ENCODE measurements around the gene OR2T35. TPM values are rescaled to one million over a fixed set of nuclear protein-coding genes. Genes with fewer than 3 reads are reported as not detected.
"Not testable (repeated sequence)": the region's sequence is repeated elsewhere in the genome, so short reads cannot be mapped to it uniquely, and the experiment has no call there.

OR2T35 gene, protein sequence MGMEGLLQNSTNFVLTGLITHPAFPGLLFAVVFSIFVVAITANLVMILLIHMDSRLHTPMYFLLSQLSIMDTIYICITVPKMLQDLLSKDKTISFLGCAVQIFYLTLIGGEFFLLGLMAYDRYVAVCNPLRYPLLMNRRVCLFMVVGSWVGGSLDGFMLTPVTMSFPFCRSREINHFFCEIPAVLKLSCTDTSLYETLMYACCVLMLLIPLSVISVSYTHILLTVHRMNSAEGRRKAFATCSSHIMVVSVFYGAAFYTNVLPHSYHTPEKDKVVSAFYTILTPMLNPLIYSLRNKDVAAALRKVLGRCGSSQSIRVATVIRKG
- not detected in 2 replicates for total RNA-seq
- not detected for polyA plus RNA-seq (2012)

DNA sequence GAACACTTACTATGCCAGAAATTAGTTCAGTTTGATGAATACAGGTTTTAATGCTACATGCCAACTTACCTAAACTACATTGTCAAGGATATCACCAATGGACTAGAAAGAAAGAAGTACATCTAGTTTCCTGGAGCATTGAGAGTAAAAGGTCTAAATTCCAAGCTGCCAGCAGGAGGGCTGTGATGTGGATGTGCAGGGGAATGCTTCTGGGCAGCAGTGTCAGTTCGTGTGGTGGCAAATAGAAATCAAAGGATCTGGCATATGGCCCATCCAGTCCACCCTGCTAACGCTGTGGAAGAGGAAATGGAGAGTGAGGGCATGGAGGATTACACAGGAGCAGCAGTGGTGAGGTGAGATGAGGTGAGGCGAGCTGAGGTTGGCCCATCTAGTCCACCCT, at the start of gene OR2T35:
TSS of gene OR2T35 (minus strand) at position 101 of the 400 bp plus-strand sequence. CDS start 6,020 bp downstream, outside the sequence.
- DNase-seq (ENCODE audit: low read depth): not testable (repeated sequence)

DNA sequence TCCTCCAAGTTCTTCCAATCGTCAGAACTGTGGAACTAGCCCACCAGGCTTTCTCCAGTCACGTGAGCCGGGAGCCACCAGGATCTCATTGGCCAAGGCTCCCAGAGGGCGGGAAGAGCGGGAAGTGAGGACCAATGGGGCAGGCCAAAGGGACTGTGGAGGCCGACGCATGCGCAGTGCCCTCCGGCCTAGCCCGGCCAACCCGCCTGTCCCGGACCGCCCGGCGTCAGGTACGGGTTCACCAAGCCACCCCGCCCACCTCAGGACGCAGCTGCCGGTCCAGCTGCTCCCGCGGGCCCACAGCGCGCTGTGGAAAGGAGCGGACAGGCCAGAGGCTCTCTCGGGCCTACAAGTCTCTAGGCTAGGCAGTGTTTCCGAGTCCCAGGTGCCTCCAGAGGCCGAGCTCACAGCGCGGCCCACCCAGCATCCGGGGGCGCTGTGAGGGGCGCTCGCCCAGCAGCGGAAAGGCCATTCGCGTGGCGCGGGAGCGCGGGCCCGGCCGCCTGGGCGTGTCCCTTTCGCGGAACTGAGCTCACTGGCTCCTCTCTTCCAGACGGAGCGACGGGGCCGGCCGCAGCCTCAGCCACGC, 46.6 kb upstream of the OR2T35 start:
- no peak for DNase-seq (ENCODE audit: low read depth)

DNA sequence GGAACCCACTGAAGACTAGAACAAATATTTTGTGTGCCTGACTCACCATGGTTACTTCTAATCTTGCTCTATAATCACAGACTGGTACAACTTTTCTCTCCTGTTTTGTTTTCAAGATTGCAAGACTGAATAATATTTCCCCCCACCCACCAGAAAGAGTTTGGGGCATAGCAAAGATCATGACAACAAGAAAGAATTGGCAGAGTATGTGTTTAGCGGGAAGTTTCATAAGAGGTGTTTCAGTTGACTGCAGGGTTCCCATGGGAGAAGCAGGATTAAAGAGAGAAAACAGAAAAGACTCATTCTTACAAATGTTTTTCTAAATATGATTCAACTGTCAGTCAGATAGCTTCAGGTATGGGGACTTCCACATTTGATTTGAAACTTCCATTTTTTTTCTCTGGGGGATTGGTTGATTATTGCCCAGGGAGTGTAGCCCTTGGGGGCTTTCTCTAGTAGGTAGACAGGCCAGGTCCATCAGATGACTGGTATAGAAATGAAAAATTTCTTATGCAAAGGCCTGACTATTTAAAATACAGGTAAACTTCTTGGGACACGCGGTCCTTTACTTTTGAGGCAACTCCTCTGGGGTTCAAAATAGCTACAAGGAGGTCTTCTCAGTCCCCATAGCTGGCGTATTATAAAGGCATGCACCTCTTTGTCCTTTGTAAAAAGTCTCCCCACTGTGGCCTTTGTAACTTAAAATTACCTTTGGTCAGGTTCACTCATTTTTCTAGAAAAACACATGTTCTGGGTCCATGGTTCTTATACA, 43.6 kb upstream of the OR2T35 start:
- DNase-seq (ENCODE audit: low read depth): no peak

DNA sequence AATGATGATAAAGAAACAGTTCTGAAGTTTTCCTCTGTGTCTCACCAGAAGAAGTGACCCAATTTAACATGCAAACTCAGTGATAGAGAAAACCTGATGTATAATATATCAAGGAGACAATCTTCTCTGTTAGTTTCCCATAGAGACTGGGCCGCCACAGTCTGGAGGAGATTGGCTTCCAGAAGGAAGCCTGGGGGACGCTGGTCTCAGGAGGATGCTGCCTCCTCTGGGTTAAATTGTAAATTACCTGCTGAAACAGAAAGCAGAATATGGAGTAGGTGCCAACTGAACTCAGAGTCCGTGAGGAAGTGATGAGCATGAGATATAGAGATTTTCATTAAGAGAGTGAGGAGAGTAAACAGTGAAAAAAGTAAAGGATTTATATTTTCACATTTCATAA, 41.7 kb upstream of the OR2T35 start:
- DNase-seq (ENCODE audit: low read depth): peak; percentile 3

DNA sequence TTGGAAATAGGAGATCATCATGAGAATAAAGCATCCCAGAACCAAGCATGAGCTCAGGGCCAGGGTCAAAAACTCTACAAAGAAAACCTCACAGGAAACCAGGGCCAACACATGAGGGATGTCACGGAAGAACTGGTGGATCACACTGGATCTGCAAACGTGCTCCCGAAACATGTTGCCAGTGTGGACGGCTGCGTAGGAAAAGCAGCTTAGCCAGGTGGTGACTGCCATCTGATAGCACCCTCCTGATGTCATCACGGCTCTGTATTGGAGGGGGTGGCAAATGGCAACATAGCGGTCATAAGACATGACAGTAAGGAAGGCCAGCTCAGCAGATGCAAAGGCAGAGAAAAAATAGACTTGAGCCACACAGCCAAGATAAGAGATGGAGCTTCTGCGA, 36.6 kb upstream of the OR2T35 start:
- DNase-seq (ENCODE audit: low read depth): peak; percentile 6

DNA sequence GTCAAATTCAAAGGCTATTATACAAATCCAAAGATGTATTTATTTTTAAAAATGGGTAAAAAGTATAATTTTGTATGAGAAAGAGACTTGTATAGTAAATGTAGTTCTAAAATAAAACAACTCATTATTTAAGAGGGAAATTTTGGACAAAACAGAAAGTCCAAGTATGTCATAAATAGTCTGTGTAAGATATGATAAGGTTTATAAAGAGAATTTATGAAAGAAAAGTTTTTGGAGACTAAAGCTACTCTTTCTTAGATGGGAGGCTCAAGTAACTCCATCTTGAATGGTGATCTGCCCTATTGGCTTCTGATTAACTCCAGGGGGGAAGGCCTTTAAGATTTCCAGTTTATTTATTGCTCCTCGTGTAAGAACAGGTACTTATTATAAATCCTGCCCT, 24.9 kb upstream of the OR2T35 start:
- no peak for DNase-seq (ENCODE audit: low read depth)

DNA sequence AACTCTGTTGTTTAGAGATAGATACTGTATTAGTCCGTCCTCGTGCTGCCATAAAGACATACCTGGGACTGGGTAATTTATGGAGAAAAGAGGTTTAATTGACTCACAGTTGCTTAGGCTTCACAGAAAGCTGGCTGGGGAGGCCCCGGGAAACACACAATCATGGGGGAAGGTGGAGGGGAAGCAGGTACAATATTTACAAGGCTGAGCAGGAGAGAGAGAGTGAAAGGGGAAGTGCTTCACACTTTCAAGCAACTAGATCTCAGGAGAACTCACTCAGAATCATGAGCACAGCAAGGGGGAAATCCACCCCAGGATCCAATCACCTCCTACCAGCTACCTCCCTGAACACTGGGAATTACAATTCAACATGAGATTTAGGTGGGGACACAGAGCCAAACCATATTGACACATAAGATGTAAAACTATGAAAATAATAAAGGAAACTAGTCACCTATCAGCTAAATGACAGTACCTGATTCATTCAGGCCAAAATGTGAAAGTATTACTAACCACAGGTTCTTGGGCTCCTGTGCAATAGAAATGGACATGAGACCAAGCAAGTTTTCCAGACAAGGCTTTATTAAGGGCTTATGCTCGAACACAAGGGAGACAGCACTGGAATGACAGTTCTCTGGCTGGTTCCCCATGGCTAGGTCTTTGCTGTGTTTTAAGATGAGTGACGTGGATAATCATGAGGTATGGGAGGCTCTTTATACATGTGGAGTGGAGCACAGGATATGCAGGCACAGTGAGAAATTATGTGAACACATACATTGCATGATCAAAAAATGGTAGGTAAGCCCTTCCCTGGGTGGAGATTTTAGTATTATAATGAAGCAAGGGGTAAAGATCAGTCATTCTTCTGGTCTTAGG, 18.6 kb upstream of the OR2T35 start:
- not testable (repeated sequence) for DNase-seq (ENCODE audit: low read depth)

DNA sequence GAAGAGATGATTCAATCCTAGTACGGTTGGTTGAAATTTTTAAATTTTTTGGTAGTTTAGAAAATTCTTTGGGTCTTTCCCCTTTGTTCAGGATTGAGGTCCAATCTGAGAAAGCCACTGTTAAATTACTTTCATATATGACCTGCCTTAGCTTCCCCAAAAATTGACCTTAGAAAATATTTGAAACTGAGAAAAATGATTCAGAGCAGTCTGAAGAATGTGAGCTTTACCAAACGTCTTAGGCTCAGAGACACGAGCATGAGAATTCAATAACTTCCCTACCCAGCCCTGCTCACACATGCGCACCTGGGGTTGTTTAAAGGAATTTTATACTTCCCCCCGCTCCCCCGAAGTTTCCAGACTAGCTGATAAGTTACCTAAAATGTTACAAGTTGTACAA, 11.7 kb upstream of the OR2T35 start:
- not testable (repeated sequence) for DNase-seq (ENCODE audit: low read depth)

DNA sequence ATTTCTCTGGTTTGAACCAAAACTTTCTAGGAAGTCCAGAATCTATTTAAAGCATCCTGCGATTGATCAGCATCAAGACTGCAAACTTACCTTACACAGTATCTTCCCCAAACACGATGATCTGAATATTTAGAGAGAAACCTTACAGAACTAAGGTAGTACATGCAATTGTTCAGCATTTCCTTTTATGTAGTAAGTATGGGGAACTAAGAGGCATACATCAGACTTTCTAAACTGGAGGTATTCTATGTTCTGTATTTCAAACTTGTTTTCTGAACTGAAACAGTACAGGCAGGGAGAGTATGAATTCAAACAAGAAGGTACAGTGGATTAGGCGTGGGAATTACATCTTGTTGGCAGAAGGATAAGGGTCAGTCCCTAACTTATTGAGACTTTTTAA, 10.3 kb upstream of the OR2T35 start, which contains the start of gene OR2T27:
TSS of gene OR2T27 (minus strand) at position 175 of the 400 bp plus-strand sequence. CDS start 4,644 bp downstream, outside the sequence.
- not testable (repeated sequence) for DNase-seq (ENCODE audit: low read depth)

DNA sequence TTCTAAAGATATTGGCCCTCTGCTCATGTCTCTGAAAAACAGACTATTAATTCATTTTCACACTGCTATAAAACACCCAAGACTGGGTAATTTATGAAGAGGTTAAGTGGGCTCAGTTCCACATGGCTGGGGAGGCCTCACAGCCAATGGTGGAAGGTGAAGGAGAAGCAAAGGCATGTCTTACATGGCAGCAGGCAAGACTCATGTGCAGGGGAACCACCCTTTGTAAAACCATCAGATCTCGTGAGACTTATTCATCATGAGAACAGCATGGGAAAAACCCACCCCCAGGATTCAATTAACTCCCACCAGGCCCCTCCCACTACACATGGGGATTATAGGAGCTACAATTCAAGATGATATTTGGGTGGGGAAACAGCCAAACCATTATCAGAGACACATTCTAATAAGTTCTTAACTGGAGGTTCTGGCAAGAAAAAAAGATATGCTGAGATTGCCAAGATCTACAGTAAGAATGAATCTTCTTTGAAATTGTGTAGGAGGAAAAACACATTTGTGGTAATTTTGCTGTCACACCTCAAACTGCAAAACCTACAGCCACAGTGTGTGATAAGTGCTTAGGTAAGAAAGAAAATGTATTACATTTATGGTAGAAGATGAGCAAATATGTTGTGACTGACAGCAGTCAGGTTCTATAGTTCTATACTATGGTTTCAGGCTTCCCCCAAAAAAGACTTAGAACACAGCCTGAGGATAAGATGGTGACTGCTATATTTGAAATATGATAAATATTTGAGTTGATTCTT, 3.9 kb upstream of the OR2T35 start:
- DNase-seq (ENCODE audit: low read depth): not testable (repeated sequence)

DNA sequence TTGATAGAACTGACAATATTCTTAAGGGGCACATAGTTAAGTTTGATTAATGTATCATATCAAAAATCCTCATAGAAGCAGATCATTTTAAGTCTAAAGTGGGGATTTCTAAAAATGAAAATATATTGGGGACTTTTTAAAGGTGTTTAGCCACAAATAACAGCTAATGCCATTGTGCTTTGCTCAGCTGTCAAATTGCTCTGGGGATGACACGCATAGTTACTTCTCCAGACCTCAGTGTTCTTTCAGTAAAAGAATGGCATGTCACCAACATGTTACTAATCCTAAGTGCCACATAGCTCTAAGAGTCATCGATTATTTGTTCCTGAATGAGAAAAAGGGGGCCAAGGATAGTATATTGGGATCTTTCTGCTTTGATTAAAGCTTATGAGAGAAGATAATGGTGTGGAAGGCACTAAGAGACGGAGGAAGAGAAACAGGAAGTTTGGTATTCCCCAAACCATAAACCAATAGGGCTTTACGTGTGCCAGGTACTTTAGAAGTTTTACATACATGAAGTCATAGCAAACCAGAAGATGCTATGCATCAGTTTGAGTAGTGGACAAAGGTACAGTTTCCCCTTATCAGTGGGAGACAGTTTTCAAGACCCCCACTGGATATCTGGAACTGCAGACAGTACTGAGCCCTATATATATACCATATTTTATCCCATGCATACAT, 2.0 kb downstream of the OR2T35 start:
- DNase-seq (ENCODE audit: low read depth): not testable (repeated sequence)

DNA sequence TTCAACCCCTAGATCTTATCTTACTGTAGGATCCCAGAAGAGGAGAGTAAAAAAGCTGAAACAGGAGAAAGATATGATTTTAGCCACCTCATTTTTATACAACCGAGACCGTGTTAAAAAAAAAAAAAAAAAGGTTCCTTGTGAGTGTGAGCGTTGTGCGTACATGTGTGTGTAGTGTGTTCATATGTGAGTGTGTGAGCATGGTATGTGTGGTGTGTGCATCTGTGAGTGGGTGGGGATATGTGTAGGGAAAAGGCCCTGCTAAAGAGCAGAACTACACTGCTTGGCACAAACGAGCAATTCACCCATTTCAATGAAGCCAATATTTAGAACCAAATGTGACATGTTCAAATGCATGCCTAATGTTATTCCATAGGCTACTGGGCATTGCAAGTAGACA, 3.5 kb downstream of the OR2T35 start:
- not testable (repeated sequence) for DNase-seq (ENCODE audit: low read depth)

DNA sequence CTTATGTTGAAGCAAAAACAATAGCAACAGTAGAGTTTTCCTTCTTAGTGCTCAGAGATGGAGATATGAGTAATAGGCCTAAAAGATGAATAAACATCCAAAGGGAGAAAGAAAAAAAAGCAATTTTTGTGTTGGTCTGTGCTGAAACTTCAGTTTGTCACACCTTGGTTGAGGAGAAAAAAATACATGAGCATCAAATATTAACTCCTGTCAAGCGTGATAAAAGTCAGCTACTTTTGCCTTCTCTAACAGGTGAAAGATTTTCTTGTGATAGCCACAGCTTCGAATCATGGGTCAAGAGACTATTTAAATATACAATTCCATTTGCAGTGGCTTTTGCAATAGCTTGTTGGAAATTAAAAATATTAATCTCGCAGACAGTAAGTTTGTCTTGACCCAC, 4.2 kb downstream of the OR2T35 start:
- not testable (repeated sequence) for DNase-seq (ENCODE audit: low read depth)

DNA sequence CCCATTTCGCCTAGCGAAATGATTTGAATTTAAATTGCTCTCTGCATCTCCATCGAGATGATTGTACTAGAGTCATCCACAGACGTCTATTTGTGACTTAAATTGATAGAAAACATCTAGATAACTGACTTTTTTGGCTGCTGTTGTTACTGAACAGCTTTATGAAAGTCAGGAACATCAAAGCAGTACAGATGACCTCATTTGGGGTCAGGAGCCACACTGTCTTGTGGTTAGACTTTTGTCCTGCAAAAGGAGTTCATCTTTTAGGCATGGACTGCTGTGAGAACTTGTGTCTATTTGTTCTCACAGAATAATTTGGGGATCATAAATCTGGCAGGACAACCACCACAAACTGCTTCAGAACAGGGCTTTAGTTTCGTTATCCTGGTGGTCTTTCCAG, 5.4 kb downstream of the OR2T35 start:
- not testable (repeated sequence) for DNase-seq (ENCODE audit: low read depth)

DNA sequence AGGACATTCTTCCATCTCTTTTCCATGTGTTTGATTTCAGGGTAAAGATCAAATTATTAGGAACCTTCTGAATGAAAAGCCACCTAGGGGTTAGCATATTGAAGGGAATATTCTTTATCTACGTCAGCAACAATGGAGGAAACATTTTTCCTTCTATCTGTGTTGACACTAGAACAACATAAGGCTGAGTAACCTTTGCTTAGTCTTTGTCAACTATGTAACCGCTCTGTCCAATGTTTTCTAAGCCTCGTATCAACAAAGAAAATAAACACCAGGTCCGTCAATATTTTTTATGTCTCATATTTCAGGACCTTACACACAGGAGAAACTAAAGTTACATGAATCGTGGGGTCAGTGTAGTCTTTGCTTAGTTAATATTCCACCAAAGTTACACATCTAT, 8.5 kb downstream of the OR2T35 start:
- DNase-seq (ENCODE audit: low read depth): not testable (repeated sequence)

DNA sequence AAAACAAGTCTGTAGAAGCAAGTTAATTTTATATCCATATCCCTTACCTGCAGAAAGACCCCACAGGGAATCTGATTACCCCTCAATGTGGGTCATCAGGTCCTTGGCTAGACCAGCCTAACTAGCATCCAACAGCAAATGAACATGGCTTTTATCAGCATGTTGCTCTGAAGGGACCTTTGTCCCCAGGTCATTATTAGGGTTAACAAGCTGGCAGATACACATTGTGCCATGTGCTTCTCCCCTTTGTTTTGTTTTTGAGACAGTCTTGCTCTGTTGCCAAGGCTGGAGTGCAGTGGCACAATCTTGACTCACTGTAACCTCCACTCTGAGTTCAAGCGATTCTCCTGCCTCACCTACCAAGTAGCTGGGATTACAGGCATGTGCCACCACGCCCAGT, 10.1 kb downstream of the OR2T35 start, which contains the start of gene OR2T11:
TSS of gene OR2T11 (minus strand) at position 101 of the 400 bp plus-strand sequence. CDS start 7,963 bp downstream, outside the sequence.
- DNase-seq (ENCODE audit: low read depth): not testable (repeated sequence)

DNA sequence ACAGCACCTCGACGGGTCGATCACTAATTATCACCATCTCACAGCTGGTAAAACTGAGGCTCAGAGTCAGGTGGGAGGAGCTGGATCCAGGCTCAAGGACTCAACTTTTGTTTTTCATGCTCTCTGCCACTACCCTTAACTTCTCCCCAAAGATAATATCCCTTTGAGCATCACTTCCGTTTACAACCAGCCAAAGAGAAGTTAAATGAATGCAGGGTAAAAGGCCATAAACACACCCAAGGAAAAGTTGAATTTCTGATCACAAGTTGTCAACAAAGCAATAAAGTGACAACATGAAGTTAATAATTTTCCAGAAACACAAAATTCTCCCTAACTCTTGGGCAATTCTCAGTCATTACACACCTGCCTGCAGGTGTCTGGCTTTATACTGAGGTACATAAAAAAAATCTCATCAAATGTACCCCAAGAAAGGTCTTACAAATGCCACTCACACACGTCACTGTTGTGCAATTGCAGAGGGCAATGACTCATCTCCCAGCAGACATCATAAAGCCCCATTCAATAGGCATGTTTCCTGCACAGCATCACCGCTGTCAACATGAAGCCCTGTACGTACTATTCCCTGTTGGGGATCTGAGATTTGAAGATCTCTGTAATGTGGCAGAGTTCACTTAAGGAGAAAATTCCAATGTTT, 13.6 kb downstream of the OR2T35 start:
- no peak for DNase-seq (ENCODE audit: low read depth)

DNA sequence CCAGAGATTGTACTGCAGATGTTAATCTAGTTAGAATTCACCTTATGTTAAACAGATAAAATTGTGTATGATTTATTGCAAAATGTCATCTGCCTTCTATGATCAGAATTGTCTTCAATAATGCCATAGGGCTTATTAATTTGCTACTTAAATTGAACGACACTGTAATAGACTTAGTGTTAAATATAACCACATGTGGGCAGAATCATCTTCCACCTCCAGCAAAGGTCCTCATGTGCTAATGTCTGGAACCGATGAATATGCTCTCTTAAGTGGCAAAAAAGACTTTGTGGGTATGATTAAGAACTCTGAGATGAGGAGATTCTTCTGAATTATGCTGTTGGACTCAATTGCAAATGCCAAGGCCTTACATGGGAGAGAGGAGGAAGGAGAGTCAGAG, 14.5 kb downstream of the OR2T35 start:
- DNase-seq (ENCODE audit: low read depth): no peak

Data from myocyte (in vitro differentiated cells).